ENCODE data around the gene RND2.

RND2 gene

GRCh38 chr17:43006639-43007551, 18.1 kb upstream of the RND2 start, which contains the start of gene IFI35:
Gene IFI35, plus strand, starts transcription at chr17:43006784. Its CDS starts 164 bp downstream, at chr17:43006948.
- peak; percentile 70 to 83 (median 78) for DNase-seq (ENCODE audit: low read depth in 3 of 3)

GRCh38 chr17:43010667-43011308, 14.2 kb upstream of the RND2 start:
- no peak for DNase-seq (ENCODE audit: low read depth in 3 of 3)

- DNase-seq (ENCODE audit: low read depth in 3 of 3), result no peak
These were observed 13.1 kb upstream of the RND2 start for GRCh38 chr17:43011728-43012472.

GRCh38 chr17:43013296-43013695, 11.7 kb upstream of the RND2 start:
- no peak for DNase-seq (ENCODE audit: low read depth in 3 of 3)

GRCh38 chr17:43014020-43014648, 10.9 kb upstream of the RND2 start:
- DNase-seq (ENCODE audit: low read depth in 3 of 3), result no peak

- DNase-seq (ENCODE audit: low read depth in 3 of 3), result no peak
These were observed 10.1 kb upstream of the RND2 start for GRCh38 chr17:43014649-43015542.

- no peak for DNase-seq (ENCODE audit: low read depth in 3 of 3)
These were observed 9.5 kb upstream of the RND2 start for GRCh38 chr17:43015579-43015978.

- no peak for DNase-seq (ENCODE audit: low read depth in 3 of 3)
These were observed 8.8 kb upstream of the RND2 start for GRCh38 chr17:43016216-43016615.

- DNase-seq (ENCODE audit: low read depth in 3 of 3), result no peak
These were observed 6.8 kb upstream of the RND2 start for GRCh38 chr17:43018008-43018853.

GRCh38 chr17:43018932-43019331, 6.1 kb upstream of the RND2 start:
- no peak for DNase-seq (ENCODE audit: low read depth in 3 of 3)

- no peak for DNase-seq (ENCODE audit: low read depth in 3 of 3)
These were observed 5.6 kb upstream of the RND2 start for GRCh38 chr17:43019418-43019817.

GRCh38 chr17:43020030-43020621, 4.9 kb upstream of the RND2 start:
- no peak for DNase-seq (ENCODE audit: low read depth in 3 of 3)

- DNase-seq (ENCODE audit: low read depth in 3 of 3), result no peak
These were observed 4.0 kb upstream of the RND2 start for GRCh38 chr17:43020789-43021740.

- peak; percentile 27 to 57 (median 45) for DNase-seq (ENCODE audit: low read depth in 3 of 3)
These were observed 3.1 kb upstream of the RND2 start, which contains the start of gene VAT1 for GRCh38 chr17:43021741-43022512. Gene VAT1, minus strand, starts transcription at chr17:43022385. Its CDS starts 63 bp downstream, at chr17:43022322.

GRCh38 chr17:43025290-43025657, 243 bp downstream of the RND2 start:
- DNase-seq (ENCODE audit: low read depth in 3 of 3), result no peak

- DNase-seq (ENCODE audit: low read depth in 3 of 3), result no peak
These were observed 921 bp downstream of the RND2 start for GRCh38 chr17:43025766-43026537.

- no peak for DNase-seq (ENCODE audit: low read depth in 3 of 3)
These were observed 1.6 kb downstream of the RND2 start for GRCh38 chr17:43026595-43026994.

All from stimulated activated CD4-positive, alpha-beta T cell treated with anti-CD3 and anti-CD28 coated beads, TNF-alpha, amount 100 ng/mL, for 4 hours (primary cell).